Vagina (tissue), 2 donors: ENCODE data around the gene MYF6.

Experiments
- CTCF ChIP-seq, 3 experiments: fragments of 450-650 bp in 2 of 3; fragments of 200-600 bp in 1 of 3; sonication (generic) in 1 of 3; IDR thresholded peaks; one replicate each; pipeline ENCODE4 v1.5.1; 2017 to 2019; ENCODE audit warnings: antibody characterized with exemption in 3 of 3, mild to moderate bottlenecking in 2 of 3, moderate library complexity in 2 of 3
- POLR2A ChIP-seq, 2 donors: fragments of 450-650 bp; IDR thresholded peaks; one replicate each; pipeline ENCODE4 v1.6.1; 2017; ENCODE audit warnings: antibody characterized with exemption in 2 of 2, mild to moderate bottlenecking in 2 of 2, moderate library complexity in 2 of 2

DNA sequence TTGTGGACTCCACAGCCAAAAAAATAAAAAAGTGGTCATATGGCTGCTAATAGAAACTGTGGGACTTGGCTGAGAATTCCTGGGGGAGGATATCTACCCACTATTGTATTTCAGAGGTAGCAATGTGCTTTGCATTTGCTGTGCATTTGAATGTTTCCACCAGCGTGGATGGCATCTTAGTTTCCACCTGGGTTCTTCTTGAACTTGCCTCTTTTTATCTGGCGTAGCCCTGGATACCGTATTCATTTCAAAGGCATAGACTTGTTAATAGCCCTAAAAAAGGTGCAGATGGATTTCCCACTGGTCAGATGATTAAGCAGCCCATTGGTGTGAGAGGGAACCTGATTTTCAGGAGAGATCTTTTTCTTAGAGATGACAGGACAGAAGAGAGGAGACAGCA lies 7.4 kb downstream of the MYF6 start:
- TF ChIP-seq POLR2A (IDR thresholded peaks at IDR 0.05) (no peak), CTCF (IDR thresholded peaks at IDR 0.05) (no peak)
